Dedifferentiated amniotic fluid mesenchymal stem cell (primary cell): ENCODE results near the gene GRK4.
"Not testable (repeated sequence)": the region's sequence is repeated elsewhere in the genome, so short reads cannot be mapped to it uniquely, and the experiment has no call there.

Experiments
- DNase-seq: peaks from one replicate; pipeline ENCODE4 v3.0.0-alpha.2; 2016; ENCODE audit errors: extremely low spot score

Gene GRK4

GRCh38 chr4:2963175-2963965, at the start of gene GRK4, which contains the start of gene NOP14:
Gene GRK4, plus strand, starts transcription at chr4:2963571. Its CDS starts 500 bp downstream, at chr4:2964071.
Gene NOP14, minus strand, starts transcription at chr4:2963406. Its CDS starts 87 bp downstream, at chr4:2963319.
- peak; percentile 98 for DNase-seq

DNA sequence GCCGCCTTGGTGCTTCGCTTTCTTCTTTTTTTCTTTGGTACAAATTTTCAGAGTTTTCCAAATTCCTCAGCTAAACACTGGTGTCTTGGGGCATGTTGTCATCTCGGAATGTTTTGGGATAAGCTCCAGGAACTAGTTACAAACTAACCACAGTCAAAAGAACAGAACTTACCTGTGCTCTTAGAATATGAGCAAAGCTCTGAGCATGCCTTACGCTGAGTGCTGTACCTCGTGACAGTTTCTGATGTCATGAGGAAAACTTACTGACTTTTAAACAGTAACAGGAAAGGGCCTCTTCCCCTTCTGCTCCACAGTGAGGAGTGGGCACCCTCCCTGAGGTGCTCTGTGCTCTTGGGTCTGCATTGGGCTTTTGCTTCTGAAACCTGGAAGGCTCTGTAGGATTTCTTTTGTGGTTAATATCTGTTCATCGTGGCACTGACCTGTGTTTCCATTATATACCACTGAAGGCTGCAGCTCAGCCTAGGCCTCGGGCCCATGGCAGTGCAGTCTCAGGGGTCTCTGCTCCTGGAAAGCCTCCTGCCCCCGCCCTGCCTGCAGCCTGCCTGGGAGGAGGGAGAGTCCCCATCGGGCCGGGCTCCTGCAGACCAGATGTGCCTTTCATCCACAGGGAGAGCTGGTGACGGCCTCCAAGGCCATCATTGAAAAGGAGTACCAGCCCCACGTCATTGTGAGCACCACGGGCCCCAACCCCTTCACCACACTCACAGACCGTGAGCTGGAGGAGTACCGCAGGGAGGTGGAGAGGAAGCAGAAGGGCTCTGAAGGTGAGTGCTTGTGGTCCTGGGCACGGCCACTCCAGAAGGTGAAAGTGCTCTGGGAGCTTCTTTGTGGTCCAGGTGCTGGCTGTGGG, 48.9 kb upstream of the GRK4 start:
- DNase-seq = no peak

DNA sequence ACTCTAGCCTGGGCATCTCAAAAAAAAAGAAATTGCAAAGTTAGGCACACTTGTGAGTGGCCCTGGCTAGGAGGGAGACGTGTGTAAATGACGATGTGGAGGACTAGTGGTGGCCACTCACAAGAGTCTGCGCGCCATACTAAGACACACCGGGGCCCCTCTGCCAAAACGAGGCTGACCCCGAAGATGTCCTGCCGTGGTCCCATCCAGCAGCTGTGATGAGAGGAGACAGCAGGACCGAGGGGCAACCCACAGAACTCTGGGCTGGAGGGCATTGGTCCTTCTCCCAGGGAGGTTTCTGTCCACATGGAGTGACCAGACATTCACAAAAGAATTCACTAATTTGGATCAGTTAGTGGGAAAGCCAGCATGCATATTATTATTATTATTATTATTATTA, 47.6 kb upstream of the GRK4 start:
- no peak for DNase-seq

- DNase-seq = not testable (repeated sequence)
Observed at GRCh38 chr4:2916696-2917095, 46.7 kb upstream of the GRK4 start.

DNA sequence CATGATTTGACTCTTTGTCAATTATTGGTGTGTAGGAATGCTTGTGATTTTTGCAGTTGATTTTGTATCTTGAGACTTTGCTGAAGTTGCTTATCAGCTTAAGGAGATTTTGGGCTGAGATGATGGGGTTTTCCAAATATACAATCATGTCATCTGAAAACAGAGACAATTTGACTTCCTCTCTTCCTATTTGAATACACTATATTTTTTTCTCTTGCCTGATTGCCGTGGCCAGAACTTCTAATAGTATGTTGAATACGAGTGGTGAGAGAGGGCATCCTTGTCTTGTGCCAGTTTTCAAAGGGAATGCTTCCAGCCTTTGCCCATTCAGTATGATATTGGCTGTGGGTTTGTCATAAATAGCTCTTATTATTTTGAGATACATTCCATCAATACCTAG, 45.1 kb upstream of the GRK4 start:
- not testable (repeated sequence) for DNase-seq

- not testable (repeated sequence) for DNase-seq
Observed at GRCh38 chr4:2918714-2919113, 44.7 kb upstream of the GRK4 start.

GRCh38 chr4:2922453-2923101, 40.8 kb upstream of the GRK4 start:
- DNase-seq = not testable (repeated sequence)

DNA sequence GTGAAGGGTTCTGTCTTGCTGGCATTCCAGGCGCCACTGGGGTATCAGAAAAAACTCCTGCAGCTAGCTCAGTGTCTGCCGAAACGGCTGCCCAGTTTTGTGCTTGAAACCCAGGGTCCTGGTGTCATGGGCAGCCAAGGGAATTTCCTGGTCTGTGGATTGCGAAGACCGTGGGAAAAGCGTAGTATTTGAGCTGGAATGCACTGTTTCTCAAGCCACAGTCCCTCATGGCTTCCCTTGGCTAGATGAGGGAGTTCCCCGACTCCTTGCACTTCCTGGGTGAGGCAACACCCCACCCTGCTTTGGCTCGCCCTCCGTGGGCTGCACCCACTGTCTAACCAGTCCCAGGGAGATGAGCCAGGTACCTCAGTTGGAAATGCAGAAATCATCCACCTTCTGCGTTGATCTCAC, 40.2 kb upstream of the GRK4 start:
- DNase-seq = no peak

- no peak for DNase-seq
Observed at GRCh38 chr4:2923668-2924173, 39.6 kb upstream of the GRK4 start.

DNA sequence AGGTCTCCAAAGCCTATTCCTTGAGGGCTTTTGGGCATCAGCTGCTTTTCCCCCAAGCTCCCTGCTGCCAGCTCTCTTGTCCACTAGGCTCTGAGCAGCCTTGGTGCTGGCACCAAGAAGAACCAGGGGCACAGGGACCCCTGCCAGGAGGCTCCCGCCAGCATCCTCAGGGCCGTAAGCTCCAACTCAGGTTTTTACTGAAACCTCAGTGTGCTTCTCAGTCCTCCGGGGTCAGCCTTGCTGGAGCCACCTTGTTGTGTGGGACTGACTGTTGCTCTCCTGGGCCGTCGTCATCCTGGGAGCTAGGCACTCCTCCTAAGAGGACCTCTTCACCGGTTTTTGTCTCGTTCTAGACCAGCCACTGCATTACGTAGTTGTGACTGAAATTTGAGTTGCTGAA, 39.1 kb upstream of the GRK4 start:
- no peak for DNase-seq

GRCh38 chr4:2924765-2925301, 38.5 kb upstream of the GRK4 start:
- no peak for DNase-seq

DNA sequence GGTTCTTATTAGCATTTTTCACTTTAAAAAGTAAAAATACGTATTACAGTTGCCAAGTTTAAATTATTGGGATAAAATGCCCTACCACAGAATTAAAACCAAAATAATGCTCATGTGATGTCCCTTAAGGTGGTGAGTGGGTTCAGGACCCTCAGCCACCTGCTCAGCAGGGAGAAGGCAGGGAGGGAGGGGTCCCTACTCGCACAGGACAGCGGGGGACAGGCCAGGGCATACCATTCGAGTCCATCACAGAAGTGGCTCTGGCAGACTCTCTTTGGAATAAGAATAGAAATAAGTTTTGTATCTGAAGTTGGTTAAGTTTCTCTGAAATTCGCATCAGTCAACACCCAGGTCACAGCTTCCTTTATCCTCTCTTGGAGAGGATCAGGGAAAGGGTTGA, 37.9 kb upstream of the GRK4 start:
- no peak for DNase-seq

DNA sequence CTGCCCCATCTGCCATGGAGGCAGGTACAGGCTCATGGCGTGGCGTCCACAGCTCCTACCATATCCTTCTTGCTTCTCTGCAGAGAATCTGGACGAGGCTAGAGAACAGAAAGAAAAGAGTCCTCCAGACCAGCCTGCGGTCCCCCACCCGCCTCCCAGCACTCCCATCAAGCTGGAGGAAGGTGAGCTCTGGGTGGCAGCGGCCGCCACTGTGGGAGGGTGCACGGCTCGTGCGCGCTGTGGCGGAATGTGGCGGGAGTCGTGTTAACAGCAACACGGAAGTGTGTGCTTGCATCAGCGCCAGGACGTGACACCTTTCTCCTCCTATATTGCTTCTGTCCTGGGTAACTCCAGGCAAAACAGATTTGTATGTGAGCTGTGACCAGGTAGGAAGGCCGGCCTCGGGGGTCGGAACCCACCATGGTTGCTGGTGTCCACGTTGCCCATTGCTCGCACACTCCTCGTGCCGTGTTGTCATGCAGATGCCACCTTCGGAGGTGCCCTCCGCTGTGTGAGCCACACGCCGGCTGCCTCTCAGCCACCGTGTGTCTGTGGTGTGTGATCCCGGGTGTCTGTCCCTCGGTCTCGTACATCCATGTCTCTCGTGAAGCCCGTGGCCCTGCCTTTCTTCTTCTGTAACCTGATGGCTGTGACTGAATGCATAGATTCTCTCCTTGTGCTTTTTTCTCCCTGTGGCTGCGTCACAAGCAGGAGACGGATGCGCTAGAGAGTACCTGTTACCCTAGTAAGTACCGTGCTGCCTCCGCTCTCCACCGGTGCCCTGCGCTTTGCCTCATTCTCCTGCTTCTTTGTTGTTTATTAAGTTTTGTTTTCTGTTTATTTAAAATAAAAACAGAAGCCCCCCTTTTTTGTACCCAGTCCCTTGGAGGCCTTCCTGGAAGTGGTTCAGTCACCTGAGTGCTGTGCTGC, 37.2 kb upstream of the GRK4 start:
- no peak for DNase-seq

- no peak for DNase-seq
Observed at GRCh38 chr4:2927016-2927695, 36.2 kb upstream of the GRK4 start.

GRCh38 chr4:2927696-2928075, 35.7 kb upstream of the GRK4 start:
- no peak for DNase-seq

GRCh38 chr4:2928242-2929176, 34.9 kb upstream of the GRK4 start:
- DNase-seq = no peak

DNA sequence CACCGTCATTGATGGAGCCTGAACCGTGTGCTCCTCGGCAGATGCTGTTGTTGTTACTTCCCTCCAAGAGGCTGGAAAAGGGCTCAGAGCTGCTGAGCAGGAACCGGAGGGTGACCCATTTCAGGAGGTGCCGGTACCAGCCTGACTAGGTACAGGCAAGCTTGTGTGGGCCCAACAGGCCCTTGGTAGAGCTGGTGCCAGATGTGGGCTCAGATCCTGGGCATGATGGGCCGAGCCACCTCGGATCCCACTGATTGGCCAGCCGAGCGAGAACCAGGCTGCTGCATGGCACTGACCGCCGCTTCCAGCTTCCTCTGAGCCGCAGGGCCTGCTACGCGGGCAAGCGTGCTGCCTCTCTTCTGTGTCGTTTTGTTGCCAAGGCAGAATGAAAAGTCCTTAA, 33.9 kb upstream of the GRK4 start:
- DNase-seq = no peak

DNA sequence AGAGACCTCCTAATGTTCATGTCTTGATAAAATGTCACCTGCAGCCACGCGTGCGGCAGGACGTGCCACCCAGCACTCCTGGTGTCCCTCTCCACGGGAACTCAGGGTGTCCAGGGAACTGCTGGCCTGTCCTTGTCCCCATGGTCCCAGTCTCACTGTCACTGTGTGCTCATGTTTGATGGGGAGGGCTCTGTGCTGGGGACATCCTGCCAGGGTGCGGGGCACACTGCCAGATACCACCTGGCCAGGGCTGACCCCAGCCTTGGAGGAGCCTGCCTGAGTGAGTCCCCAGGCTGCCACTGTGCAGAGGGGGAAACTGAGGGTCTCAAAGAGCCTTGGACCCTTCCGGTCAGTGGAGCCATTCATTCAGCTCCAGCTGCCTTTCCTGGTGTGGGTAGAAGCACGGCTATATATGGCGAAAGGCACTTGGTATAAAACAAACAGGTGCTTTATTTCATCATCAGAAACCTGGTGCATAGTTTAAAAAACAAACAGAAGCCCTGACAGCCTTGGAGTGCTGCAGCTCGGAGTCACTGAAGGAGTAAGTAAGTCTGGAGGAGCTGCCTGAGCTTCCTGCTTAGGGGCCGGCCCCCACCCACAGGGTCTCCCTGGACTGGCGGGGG, 33.1 kb upstream of the GRK4 start:
- DNase-seq = no peak
